Esophagus muscularis mucosa (tissue), 4 donors: Measurements from ENCODE around the gene RBM8A.

Source experiments
- EP300 ChIP-seq: sonication (generic); formaldehyde crosslinking; IDR thresholded peaks from one replicate; pipeline ENCODE4 v1.6.1; 2017; ENCODE audit warnings: antibody characterized with exemption
- POLR2A ChIP-seq: fragments of 450-650 bp; IDR thresholded peaks from one replicate; pipeline ENCODE4 v1.6.1; 2017; ENCODE audit warnings: antibody characterized with exemption, moderate library complexity, mild to moderate bottlenecking, low read depth
- POLR2AphosphoS5 ChIP-seq, 2 donors: sonication (generic); formaldehyde crosslinking; IDR thresholded peaks; one replicate each; pipeline ENCODE4 v1.6.1; 2017; ENCODE audit warnings: antibody characterized with exemption in 2 of 2
- TF ChIP-seq, protein P1 (sequence below), 3 experiments: fragments of 200-600 bp in 2 of 3; fragments of 450-650 bp in 1 of 3; sonication (generic) in 2 of 3; IDR thresholded peaks; one replicate each; pipeline ENCODE4 v1.5.1; 2017 to 2019; ENCODE audit warnings: antibody characterized with exemption in 3 of 3, mild to moderate bottlenecking in 2 of 3, moderate library complexity in 1 of 3

DNA sequence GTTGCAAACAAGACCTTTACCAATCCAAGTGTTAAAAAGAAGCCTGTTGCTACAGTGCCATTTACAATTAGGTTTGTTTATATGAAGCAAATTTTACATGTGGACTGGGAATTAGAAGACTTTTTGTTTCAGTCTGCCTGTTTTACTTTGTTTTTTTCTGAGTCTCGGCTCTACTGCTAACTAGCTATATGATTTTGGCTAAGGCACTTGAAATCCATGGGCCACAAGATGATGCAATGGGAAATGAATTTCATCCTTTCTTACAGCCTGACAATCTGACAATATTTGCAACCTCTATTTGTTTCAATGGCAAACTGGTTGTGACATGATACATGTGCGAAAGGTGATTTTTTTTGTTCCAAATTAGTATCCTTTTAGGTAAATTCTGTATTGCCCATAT lies 5.0 kb downstream of the RBM8A start:
- TF ChIP-seq, protein P1, sequence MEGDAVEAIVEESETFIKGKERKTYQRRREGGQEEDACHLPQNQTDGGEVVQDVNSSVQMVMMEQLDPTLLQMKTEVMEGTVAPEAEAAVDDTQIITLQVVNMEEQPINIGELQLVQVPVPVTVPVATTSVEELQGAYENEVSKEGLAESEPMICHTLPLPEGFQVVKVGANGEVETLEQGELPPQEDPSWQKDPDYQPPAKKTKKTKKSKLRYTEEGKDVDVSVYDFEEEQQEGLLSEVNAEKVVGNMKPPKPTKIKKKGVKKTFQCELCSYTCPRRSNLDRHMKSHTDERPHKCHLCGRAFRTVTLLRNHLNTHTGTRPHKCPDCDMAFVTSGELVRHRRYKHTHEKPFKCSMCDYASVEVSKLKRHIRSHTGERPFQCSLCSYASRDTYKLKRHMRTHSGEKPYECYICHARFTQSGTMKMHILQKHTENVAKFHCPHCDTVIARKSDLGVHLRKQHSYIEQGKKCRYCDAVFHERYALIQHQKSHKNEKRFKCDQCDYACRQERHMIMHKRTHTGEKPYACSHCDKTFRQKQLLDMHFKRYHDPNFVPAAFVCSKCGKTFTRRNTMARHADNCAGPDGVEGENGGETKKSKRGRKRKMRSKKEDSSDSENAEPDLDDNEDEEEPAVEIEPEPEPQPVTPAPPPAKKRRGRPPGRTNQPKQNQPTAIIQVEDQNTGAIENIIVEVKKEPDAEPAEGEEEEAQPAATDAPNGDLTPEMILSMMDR (IDR thresholded peaks at IDR 0.05), result no peak
- TF ChIP-seq POLR2AphosphoS5 (IDR thresholded peaks at IDR 0.05) (no peak), POLR2A (no peak), EP300 (no peak)
